ENCODE measurements around the gene BRI3BP.

BRI3BP gene, protein sequence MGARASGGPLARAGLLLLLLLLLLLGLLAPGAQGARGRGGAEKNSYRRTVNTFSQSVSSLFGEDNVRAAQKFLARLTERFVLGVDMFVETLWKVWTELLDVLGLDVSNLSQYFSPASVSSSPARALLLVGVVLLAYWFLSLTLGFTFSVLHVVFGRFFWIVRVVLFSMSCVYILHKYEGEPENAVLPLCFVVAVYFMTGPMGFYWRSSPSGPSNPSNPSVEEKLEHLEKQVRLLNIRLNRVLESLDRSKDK

DNA sequence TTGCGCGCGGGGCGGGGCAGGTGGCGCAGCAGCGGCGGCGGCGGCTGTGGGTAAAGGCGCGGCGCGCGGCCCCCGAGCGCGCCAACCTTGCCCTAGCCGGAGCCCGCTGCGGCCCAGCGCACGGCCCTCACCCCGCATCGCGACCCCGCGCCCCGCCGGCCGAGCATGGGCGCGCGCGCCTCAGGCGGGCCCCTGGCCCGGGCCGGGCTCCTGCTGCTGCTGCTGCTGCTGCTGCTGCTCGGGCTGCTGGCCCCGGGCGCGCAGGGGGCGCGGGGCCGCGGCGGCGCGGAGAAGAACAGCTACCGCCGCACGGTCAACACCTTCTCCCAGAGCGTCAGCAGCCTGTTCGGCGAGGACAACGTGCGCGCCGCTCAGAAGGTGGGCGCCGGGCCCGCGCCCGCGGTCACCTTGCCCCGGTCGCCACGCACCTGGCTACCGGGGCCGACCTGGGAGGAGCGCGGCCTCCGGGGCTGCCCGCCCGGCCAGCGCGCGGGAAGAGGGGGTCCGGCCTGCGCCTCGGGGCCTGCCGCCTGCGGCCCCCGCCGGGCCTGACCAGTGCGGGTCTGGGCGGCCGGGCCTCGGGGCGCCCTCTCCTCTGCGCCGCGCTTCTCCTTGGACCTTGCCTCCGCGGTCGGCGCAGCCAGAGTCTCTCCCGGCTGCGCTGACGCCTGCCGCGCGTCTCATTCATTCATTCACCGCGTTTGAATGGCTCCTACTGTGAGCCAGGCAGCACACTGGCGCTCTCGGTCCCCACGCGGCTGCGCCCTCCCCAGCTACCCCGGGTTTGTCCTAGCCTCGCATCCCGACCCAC is at the start of gene BRI3BP:
Gene BRI3BP (plus strand): TSS at position 20 of the 811 bp plus-strand sequence. CDS start 146 bp downstream, at position 166.
- no peak for TF ChIP-seq CTCF (IDR thresholded peaks at IDR 0.05; ENCODE audit: insufficient read depth, low read length, poor library complexity, severe bottlenecking)
- no peaks in the 10 kb centered on the region; the same call in 1 of the 2 replicates for H3K36me3 ChIP-seq (ENCODE audit: control insufficient read depth, insufficient read depth, low read length)

GRCh38 chr12:124946447-124946793 is 47.0 kb upstream of the BRI3BP start:
- DNase-seq (ENCODE audit: extremely low read depth, insufficient read length): no peak
- TF ChIP-seq CTCF (IDR thresholded peaks at IDR 0.05; ENCODE audit: insufficient read depth, low read length, poor library complexity, severe bottlenecking): no peak

More for the DNA sequence above, at the start of gene BRI3BP:
- H3K27me3 ChIP-seq (replicated peaks; ENCODE audit: control insufficient read depth, insufficient read depth, low read length): no peaks in the 10 kb centered on the region
- H3K4me3 ChIP-seq (replicated peaks; ENCODE audit: low read depth, low read length): peak within 1 kb of the TSS; percentile 86
- peak; percentile 83 for DNase-seq (ENCODE audit: extremely low read depth, insufficient read length)

GRCh38 chr12:124947013-124947412 is 46.4 kb upstream of the BRI3BP start:
- no peak for DNase-seq (ENCODE audit: extremely low read depth, insufficient read length)
- TF ChIP-seq CTCF (IDR thresholded peaks at IDR 0.05; ENCODE audit: insufficient read depth, low read length, poor library complexity, severe bottlenecking): no peak
- Histone ChIP-seq H3K36me3 (ENCODE audit: control insufficient read depth, insufficient read depth, low read length) (peaks cover 36% of the 10 kb centered on the region), H3K4me3 (replicated peaks; ENCODE audit: low read depth, low read length) (no peak overlapping the region), H3K27me3 (replicated peaks; ENCODE audit: control insufficient read depth, insufficient read depth, low read length) (no peaks in the 10 kb centered on the region)

More at GRCh38 chr12:124946447-124946793, 47.0 kb upstream of the BRI3BP start:
- Histone ChIP-seq H3K4me3 (replicated peaks; ENCODE audit: low read depth, low read length) (no peak overlapping the region), H3K27me3 (replicated peaks; ENCODE audit: control insufficient read depth, insufficient read depth, low read length) (no peaks in the 10 kb centered on the region), H3K36me3 (ENCODE audit: control insufficient read depth, insufficient read depth, low read length) (peaks cover 36% of the 10 kb centered on the region)

DNA sequence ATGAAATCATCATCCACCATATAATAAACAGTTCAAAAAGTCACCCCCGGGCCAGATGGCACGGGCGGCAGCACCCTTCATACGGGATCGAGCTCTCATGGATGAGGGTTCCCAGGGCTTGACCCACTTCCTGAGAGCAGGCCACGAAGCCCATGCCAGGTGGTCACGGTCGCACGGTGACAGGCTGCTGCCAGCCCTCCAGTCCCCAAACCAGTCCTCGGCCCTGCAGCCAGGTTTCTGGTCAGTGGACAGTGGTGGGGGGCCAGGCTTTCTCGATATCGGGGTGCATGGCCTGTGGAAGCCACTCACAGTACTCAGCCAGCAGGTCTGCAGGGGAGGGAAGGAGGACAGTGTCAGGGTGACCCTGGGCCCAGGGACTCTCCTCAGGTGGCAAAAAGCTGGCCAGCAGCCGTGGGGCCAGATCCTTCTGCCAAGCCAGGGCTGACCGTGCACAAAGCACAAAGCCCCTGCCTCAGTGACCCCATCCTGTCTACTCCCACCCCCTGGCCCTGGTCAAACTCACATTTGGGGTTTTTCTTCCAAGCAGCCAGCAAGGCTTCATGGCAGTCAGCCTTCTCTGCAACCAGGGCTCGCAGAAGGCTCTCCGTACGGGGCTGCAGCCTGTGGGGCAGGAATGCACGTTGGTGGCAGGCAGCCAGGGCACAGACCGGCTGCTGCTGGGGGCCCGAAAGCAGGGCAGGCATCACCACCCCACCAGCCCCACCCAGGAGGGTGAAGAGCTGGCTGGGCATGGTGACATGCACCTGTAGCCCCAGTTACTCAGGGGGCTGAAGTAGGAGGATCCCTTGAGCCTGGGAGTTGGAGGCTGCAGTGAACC is 45.7 kb upstream of the BRI3BP start:
- Histone ChIP-seq H3K27me3 (replicated peaks; ENCODE audit: control insufficient read depth, insufficient read depth, low read length) (no peaks in the 10 kb centered on the region), H3K36me3 (ENCODE audit: control insufficient read depth, insufficient read depth, low read length) (peaks cover 41% of the 10 kb centered on the region), H3K4me3 (replicated peaks; ENCODE audit: low read depth, low read length) (no peak overlapping the region)
- no peak for DNase-seq (ENCODE audit: extremely low read depth, insufficient read length)
- TF ChIP-seq CTCF (IDR thresholded peaks at IDR 0.05; ENCODE audit: insufficient read depth, low read length, poor library complexity, severe bottlenecking): no peak

DNA sequence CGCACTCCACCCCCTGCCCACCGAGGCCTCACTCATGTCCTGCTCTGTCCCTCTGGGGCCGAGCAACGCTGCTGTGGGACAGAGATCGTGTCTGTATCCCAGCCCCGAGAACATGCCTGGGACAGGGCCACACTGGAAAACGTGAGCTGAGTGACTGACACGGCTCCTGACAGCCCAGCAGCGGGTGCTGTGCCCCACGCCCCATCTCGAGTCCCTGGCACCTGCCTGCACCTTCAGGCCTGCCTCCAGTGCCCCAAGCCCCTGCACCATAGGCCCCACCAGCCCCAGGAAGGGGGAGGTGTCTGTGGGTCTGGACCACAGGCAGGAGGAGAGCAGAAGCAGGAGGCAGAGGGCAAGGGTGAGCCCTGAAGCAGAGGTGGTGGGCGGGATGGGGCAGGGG is 44.4 kb upstream of the BRI3BP start:
- Histone ChIP-seq H3K4me3 (replicated peaks; ENCODE audit: low read depth, low read length) (no peak overlapping the region), H3K36me3 (ENCODE audit: control insufficient read depth, insufficient read depth, low read length) (peaks cover 45% of the 10 kb centered on the region)

More for the DNA sequence above, 44.4 kb upstream of the BRI3BP start:
- DNase-seq (ENCODE audit: extremely low read depth, insufficient read length): no peak
- no peak for TF ChIP-seq CTCF (IDR thresholded peaks at IDR 0.05; ENCODE audit: insufficient read depth, low read length, poor library complexity, severe bottlenecking)
- H3K27me3 ChIP-seq (replicated peaks; ENCODE audit: control insufficient read depth, insufficient read depth, low read length): no peaks in the 10 kb centered on the region
